ENCODE data around the gene PJVK. TPM values are rescaled to one million over a fixed set of nuclear protein-coding genes. Genes with fewer than 3 reads are reported as not detected.
A peak's percentile ranks its signal among the peaks of the same experiment; 100 is the strongest.

Gene PJVK
- total RNA-seq, 1 donor from 2014 or later = 7.7 TPM

GRCh38 chr2:178506949-178507348 is 55.8 kb downstream of the PJVK start:
- H3K4me3 Mint-ChIP-seq (ENCODE audit: low read depth) = no peak overlapping the region
- H3K27ac Mint-ChIP-seq = no peak overlapping the region
- H3K27me3 Mint-ChIP-seq = no peaks in the 10 kb centered on the region
- H3K36me3 Mint-ChIP-seq (ENCODE audit: insufficient read depth) = peaks cover 5% of the 10 kb centered on the region
- no peak for DNase-seq (ENCODE audit: low spot score, unreplicated experiment)
- no peak for TF ChIP-seq CTCF (IDR thresholded peaks at IDR 0.05; ENCODE audit: unreplicated experiment)
- H3K9me3 Mint-ChIP-seq (ENCODE audit: low read depth) = no peaks in the 10 kb centered on the region
- peaks cover 1% of the 10 kb centered on the region for H3K4me1 Mint-ChIP-seq (ENCODE audit: low read depth)

- Mint-ChIP-seq H3K27me3 (no peaks in the 10 kb centered on the region), H3K36me3 (ENCODE audit: insufficient read depth) (peaks cover 4% of the 10 kb centered on the region), H3K4me1 (ENCODE audit: low read depth) (peaks cover 1% of the 10 kb centered on the region), H3K9me3 (ENCODE audit: low read depth) (no peaks in the 10 kb centered on the region), H3K27ac (peak overlapping the region; percentile 54), H3K4me3 (ENCODE audit: low read depth) (no peak overlapping the region)
- TF ChIP-seq CTCF (IDR thresholded peaks at IDR 0.05; ENCODE audit: unreplicated experiment) = no peak
- no peak for DNase-seq (ENCODE audit: low spot score, unreplicated experiment)
Observed at GRCh38 chr2:178508646-178509045, 57.5 kb downstream of the PJVK start.

GRCh38 chr2:178510384-178510783 is 59.2 kb downstream of the PJVK start:
- H3K27ac Mint-ChIP-seq = no peak overlapping the region
- peaks cover 1% of the 10 kb centered on the region for H3K4me1 Mint-ChIP-seq (ENCODE audit: low read depth)
- no peaks in the 10 kb centered on the region for H3K27me3 Mint-ChIP-seq
- DNase-seq (ENCODE audit: low spot score, unreplicated experiment) = no peak
- no peak overlapping the region for H3K4me3 Mint-ChIP-seq (ENCODE audit: low read depth)
- no peak for TF ChIP-seq CTCF (IDR thresholded peaks at IDR 0.05; ENCODE audit: unreplicated experiment)
- no peaks in the 10 kb centered on the region for H3K9me3 Mint-ChIP-seq (ENCODE audit: low read depth)
- peaks cover 4% of the 10 kb centered on the region for H3K36me3 Mint-ChIP-seq (ENCODE audit: insufficient read depth)

Other genes with a start within 250 kb of the PJVK start
- 92.1 and 97.6 TPM in 2 replicates for gene PRKRA, start 203 bp upstream of the PJVK start, total RNA-seq
- gene FKBP7, start 27.2 kb downstream of the PJVK start, total RNA-seq = 14.0 and 15.8 TPM in 2 replicates
- 28.2 and 31.0 TPM in 2 replicates for gene PLEKHA3, start 29.1 kb downstream of the PJVK start, total RNA-seq